Ovary (tissue), 3 donors: ENCODE data around the gene RNF5.

Experiments used
- EP300 ChIP-seq: sonication (generic); formaldehyde crosslinking; IDR thresholded peaks from one replicate; pipeline ENCODE4 v1.6.1; 2017; ENCODE audit warnings: antibody characterized with exemption
- POLR2A ChIP-seq: fragments of 450-650 bp; IDR thresholded peaks from one replicate; pipeline ENCODE4 v1.6.1; 2017; ENCODE audit warnings: antibody characterized with exemption, mild to moderate bottlenecking, moderate library complexity
- TF ChIP-seq, protein P1 (sequence below), 3 donors: fragments of 450-650 bp in 2 of 3; fragments of 200-600 bp in 1 of 3; IDR thresholded peaks; one replicate each; pipeline versions ENCODE4 v1.5.1 to v1.8.0; 2016 to 2022; ENCODE audit warnings: antibody characterized with exemption in 3 of 3, mild to moderate bottlenecking in 1 of 3
- donor health status: DM: no; HTN: no; CAD: no.

DNA sequence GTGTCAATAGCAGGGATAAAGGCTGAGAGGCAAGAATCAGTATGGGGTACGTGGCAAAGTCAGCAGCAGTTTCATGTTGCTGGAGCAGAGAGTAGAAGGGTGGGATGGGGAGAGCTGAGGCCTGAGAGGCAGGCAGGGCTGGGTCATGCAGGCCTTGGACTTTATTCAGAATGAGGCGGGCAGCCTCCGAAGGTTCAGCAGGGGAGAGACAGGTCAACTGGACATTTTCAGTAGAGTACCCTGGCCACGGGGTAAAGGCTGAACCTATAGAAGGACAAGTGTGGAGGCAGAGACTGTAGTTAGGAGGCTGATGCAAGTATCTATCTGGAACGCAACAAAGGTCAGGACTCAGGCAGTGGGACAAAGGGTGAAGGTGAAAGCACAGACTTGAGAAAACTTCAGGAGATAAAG lies 32.0 kb downstream of the RNF5 start:
- TF ChIP-seq, protein P1, sequence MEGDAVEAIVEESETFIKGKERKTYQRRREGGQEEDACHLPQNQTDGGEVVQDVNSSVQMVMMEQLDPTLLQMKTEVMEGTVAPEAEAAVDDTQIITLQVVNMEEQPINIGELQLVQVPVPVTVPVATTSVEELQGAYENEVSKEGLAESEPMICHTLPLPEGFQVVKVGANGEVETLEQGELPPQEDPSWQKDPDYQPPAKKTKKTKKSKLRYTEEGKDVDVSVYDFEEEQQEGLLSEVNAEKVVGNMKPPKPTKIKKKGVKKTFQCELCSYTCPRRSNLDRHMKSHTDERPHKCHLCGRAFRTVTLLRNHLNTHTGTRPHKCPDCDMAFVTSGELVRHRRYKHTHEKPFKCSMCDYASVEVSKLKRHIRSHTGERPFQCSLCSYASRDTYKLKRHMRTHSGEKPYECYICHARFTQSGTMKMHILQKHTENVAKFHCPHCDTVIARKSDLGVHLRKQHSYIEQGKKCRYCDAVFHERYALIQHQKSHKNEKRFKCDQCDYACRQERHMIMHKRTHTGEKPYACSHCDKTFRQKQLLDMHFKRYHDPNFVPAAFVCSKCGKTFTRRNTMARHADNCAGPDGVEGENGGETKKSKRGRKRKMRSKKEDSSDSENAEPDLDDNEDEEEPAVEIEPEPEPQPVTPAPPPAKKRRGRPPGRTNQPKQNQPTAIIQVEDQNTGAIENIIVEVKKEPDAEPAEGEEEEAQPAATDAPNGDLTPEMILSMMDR (IDR thresholded peaks at IDR 0.05): no peak
- TF ChIP-seq POLR2A (no peak), EP300 (no peak)
